Measurements from ENCODE around the gene CIZ1. TPM values are rescaled to one million over a fixed set of nuclear protein-coding genes. Genes with fewer than 3 reads are reported as not detected.

Gene CIZ1
- total and polyA plus RNA-seq, 10 of the 15 experiments (the other 5 are each of a cell fraction or from before 2014, with no cell fraction given): 1.8 to 91.6 (median 35.4) TPM

- no peak for TF ChIP-seq PRDM15 (CRISPR knock-in tag; IDR thresholded peaks at IDR 0.05)
- TF ChIP-seq ZNF274 (IDR thresholded peaks at IDR 0.05; ENCODE audit: insufficient read depth, insufficient read length): no peak
- TF ChIP-seq FOS (IDR thresholded peaks at IDR 0.05; ENCODE audit: borderline replicate concordance, extremely low read depth, insufficient read length): no peak
- no peak for TF ChIP-seq NR2C1 (IDR thresholded peaks at IDR 0.05)
- no peak for TF ChIP-seq IKZF2 (IDR thresholded peaks at IDR 0.05)
Observed at GRCh38 chr9:128163523-128164306, 27.7 kb downstream of the CIZ1 start (continued).

GRCh38 chr9:128163027-128163515 lies 28.3 kb downstream of the CIZ1 start:
- Histone ChIP-seq H3K27ac (ENCODE audit: control insufficient read depth, insufficient read depth) (no peak overlapping the region), H3K79me2 (ENCODE audit: control insufficient read depth, insufficient read depth, low read length) (peaks cover 9% of the 10 kb centered on the region), H3K4me3 (no peak overlapping the region), H2AFZ (ENCODE audit: control insufficient read depth, low read depth, low read length) (no peak overlapping the region), H3K4me1 (ENCODE audit: control insufficient read depth, insufficient read depth, low read length) (peaks cover 8% of the 10 kb centered on the region), H3K9ac (ENCODE audit: control insufficient read depth, insufficient read depth, low read length) (no peak overlapping the region), H3K36me3 (ENCODE audit: control insufficient read depth in 2 of 2, insufficient read depth in 2 of 2, low read length in 1 of 2) (peaks cover 11 to 19% of the 10 kb centered on the region in 2 experiments; a peak in 3 of 4 replicates), H3K4me2 (ENCODE audit: control insufficient read depth, insufficient read depth) (no peak overlapping the region), H4K20me1 (ENCODE audit: control insufficient read depth, insufficient read depth) (no peaks in the 10 kb centered on the region), H3K27me3 (replicated peaks in 1 of 2; ENCODE audit: control insufficient read depth in 2 of 2, insufficient read depth in 2 of 2, low read length in 1 of 2) (no peaks in the 10 kb centered on the region), H3K9me3 (replicated peaks; ENCODE audit: control insufficient read depth, insufficient read depth, low read length) (no peaks in the 10 kb centered on the region)
- BruUV-seq (replicated peaks): no TSS peak
- ChIA-PET RAD21 (ENCODE audit: unreplicated experiment) (no interaction called here), SMC1A (ENCODE audit: uncharacterized antibody, unreplicated experiment) (no interaction called here), CTCF (no interaction called here), POLR2A (interaction anchor here (0.6 to 1.1 kb wide), 2 partner anchors 34 to 93 kb away, joined by 3 read pairs; no protein-coding TSS in a partner anchor)
- intact Hi-C loops (cut with micrococcal nuclease; ENCODE audit: unreplicated experiment) (no loop called here), in situ Hi-C loops (cut with MboI) (no loop called here)
- TF ChIP-seq ZBTB40 (IDR thresholded peaks at IDR 0.05; ENCODE audit: borderline replicate concordance): no peak
- 0 out of 2 replicates have a peak, but pooled peaks have one; percentile 11 for TF ChIP-seq POLR2A (IDR thresholded peaks at IDR 0.05; ENCODE audit: low read depth, low read length)
- FAIRE-seq: no peak
- no peak for ATAC-seq
- DNase-seq (ENCODE audit: low read depth, low spot score): no peak
- 96% methylated on average over 6 of the region's 6 CpGs for whole genome bisulfite sequencing (ENCODE audit: insufficient coverage, insufficient replicate concordance, low lambda C conversion rate, missing lambda C conversion rate)
